ENCODE data around the gene VPS9D1. TPM values are rescaled to one million over a fixed set of nuclear protein-coding genes. Genes with fewer than 3 reads are reported as not detected.

The VPS9D1 gene
- total RNA-seq, 4 donors from 2014 or later: 1.5 to 10.5 (median 3.6) TPM

- no peak for TF ChIP-seq CTCF (IDR thresholded peaks at IDR 0.05; ENCODE audit: low read depth)
These were observed 26.5 kb downstream of the VPS9D1 start for GRCh38 chr16:89693931-89694783.

- no peak for TF ChIP-seq CTCF (IDR thresholded peaks at IDR 0.05; ENCODE audit: low read depth)
These were observed 27.4 kb downstream of the VPS9D1 start for GRCh38 chr16:89693289-89693731.

GRCh38 chr16:89691986-89692569 is 28.6 kb downstream of the VPS9D1 start:
- TF ChIP-seq CTCF (IDR thresholded peaks at IDR 0.05; ENCODE audit: low read depth): no peak

- TF ChIP-seq CTCF (IDR thresholded peaks at IDR 0.05; ENCODE audit: low read depth): no peak
These were observed 29.3 kb downstream of the VPS9D1 start for GRCh38 chr16:89691231-89691985.

- no peak for TF ChIP-seq CTCF (IDR thresholded peaks at IDR 0.05; ENCODE audit: low read depth)
These were observed 30.3 kb downstream of the VPS9D1 start for GRCh38 chr16:89690392-89690901.

- no peak for TF ChIP-seq CTCF (IDR thresholded peaks at IDR 0.05; ENCODE audit: low read depth)
These were observed 31.6 kb downstream of the VPS9D1 start for GRCh38 chr16:89689142-89689541.

GRCh38 chr16:89688395-89688794 is 32.3 kb downstream of the VPS9D1 start:
- TF ChIP-seq CTCF (IDR thresholded peaks at IDR 0.05; ENCODE audit: low read depth): no peak
